ENCODE measurements around the gene FAM163B. TPM values are rescaled to one million over a fixed set of nuclear protein-coding genes. Genes with fewer than 3 reads are reported as not detected.

Gene FAM163B
- polyA plus RNA-seq, 1 donor (not counting 4 experiments of a cell fraction or from before 2014, with no cell fraction given): not detected

GRCh38 chr9:133647765-133648469 is 38.7 kb upstream of the FAM163B start:
- no peak for FAIRE-seq

GRCh38 chr9:133647148-133647547 is 38.0 kb upstream of the FAM163B start:
- Histone ChIP-seq H2AFZ (ENCODE audit: control insufficient read depth, low read length) (no peak overlapping the region), H3K4me3 (ENCODE audit: control insufficient read depth in 2 of 3, extremely low read depth in 1 of 3, insufficient read depth in 2 of 3, low read depth in 1 of 3, low read length in 3 of 3) (no peak overlapping the region), H3K27ac (ENCODE audit: control insufficient read depth, insufficient read depth, low read length) (no peak overlapping the region), H3K4me2 (ENCODE audit: control insufficient read depth, extremely low read depth, insufficient read depth, low read depth, low read length) (no peak overlapping the region), H3K27me3 (ENCODE audit: control insufficient read depth, extremely low read depth, insufficient read depth, low read length) (peaks cover 15% of the 10 kb centered on the region), H3K36me3 (ENCODE audit: control insufficient read depth in 2 of 2, extremely low read depth in 1 of 2, insufficient read depth in 2 of 2, low read length in 2 of 2) (no peaks in the 10 kb centered on the region), H3K79me2 (ENCODE audit: control insufficient read depth, insufficient read depth, low read length) (no peaks in the 10 kb centered on the region), H4K20me1 (ENCODE audit: control insufficient read depth, extremely low read depth, insufficient read depth, low read length) (no peaks in the 10 kb centered on the region), H3K9me1 (ENCODE audit: control insufficient read depth, extremely low read depth, insufficient read depth, low read length) (no peaks in the 10 kb centered on the region), H3K9ac (ENCODE audit: control insufficient read depth, extremely low read depth, insufficient read depth, low read length) (no peak overlapping the region), H3K9me3 (ENCODE audit: control insufficient read depth, low read depth, low read length) (no peaks in the 10 kb centered on the region), H3K4me1 (ENCODE audit: control insufficient read depth, extremely low read depth, insufficient read depth, low read length) (no peaks in the 10 kb centered on the region)
- TF ChIP-seq CTCF (optimal IDR thresholded peaks at IDR 0.05 in 1 of 3, IDR thresholded peaks at IDR 0.05 in 1 of 3, conservative IDR thresholded peaks at IDR 0.05 in 1 of 3; ENCODE audit: extremely low read depth in 1 of 3, insufficient read depth in 2 of 3, low read length in 3 of 3): no peak
- TF ChIP-seq EZH2 (IDR thresholded peaks at IDR 0.05; ENCODE audit: low read length): no peak
- FAIRE-seq (no peak), DNase-seq (ENCODE audit: low read depth, low spot score) (no peak)
- dilution Hi-C loops (cut with MboI; ENCODE audit: extremely low pct_ligation_motif_present, low sequenced_read_pairs): no loop called here

More at GRCh38 chr9:133647765-133648469, 38.7 kb upstream of the FAM163B start:
- Histone ChIP-seq H2AFZ (ENCODE audit: control insufficient read depth, low read length) (no peak overlapping the region), H3K9me1 (ENCODE audit: control insufficient read depth, extremely low read depth, insufficient read depth, low read length) (no peaks in the 10 kb centered on the region), H3K36me3 (ENCODE audit: control insufficient read depth in 2 of 2, extremely low read depth in 1 of 2, insufficient read depth in 2 of 2, low read length in 2 of 2) (no peaks in the 10 kb centered on the region), H3K4me2 (ENCODE audit: control insufficient read depth, extremely low read depth, insufficient read depth, low read depth, low read length) (no peak overlapping the region), H3K27me3 (ENCODE audit: control insufficient read depth, extremely low read depth, insufficient read depth, low read length) (peaks cover 15% of the 10 kb centered on the region), H3K9me3 (ENCODE audit: control insufficient read depth, low read depth, low read length) (no peaks in the 10 kb centered on the region), H3K4me1 (ENCODE audit: control insufficient read depth, extremely low read depth, insufficient read depth, low read length) (no peaks in the 10 kb centered on the region), H3K79me2 (ENCODE audit: control insufficient read depth, insufficient read depth, low read length) (no peaks in the 10 kb centered on the region), H4K20me1 (ENCODE audit: control insufficient read depth, extremely low read depth, insufficient read depth, low read length) (no peaks in the 10 kb centered on the region), H3K27ac (ENCODE audit: control insufficient read depth, insufficient read depth, low read length) (no peak overlapping the region), H3K9ac (ENCODE audit: control insufficient read depth, extremely low read depth, insufficient read depth, low read length) (no peak overlapping the region), H3K4me3 (ENCODE audit: control insufficient read depth in 2 of 3, extremely low read depth in 1 of 3, insufficient read depth in 2 of 3, low read depth in 1 of 3, low read length in 3 of 3) (no peak overlapping the region)
- DNase-seq (ENCODE audit: low read depth, low spot score): no peak
- no peak for TF ChIP-seq CTCF (optimal IDR thresholded peaks at IDR 0.05 in 1 of 3, IDR thresholded peaks at IDR 0.05 in 1 of 3, conservative IDR thresholded peaks at IDR 0.05 in 1 of 3; ENCODE audit: extremely low read depth in 1 of 3, insufficient read depth in 2 of 3, low read length in 3 of 3)
- TF ChIP-seq EZH2 (IDR thresholded peaks at IDR 0.05; ENCODE audit: low read length): no peak
- dilution Hi-C loops (cut with MboI; ENCODE audit: extremely low pct_ligation_motif_present, low sequenced_read_pairs): no loop called here

Measured in keratinocyte (primary cell).